GM18873 (cell line): ENCODE data around the gene SLC35F4.

Experiments
- ATAC-seq: cut with Tn5 transposase; IDR thresholded peaks from one replicate; pipeline ENCODE4 v1.9.1; 2021; ENCODE audit warnings: mild to moderate bottlenecking, moderate library complexity, moderate number of reproducible peaks; ENCODE audit not compliant: unreplicated experiment, low FRiP score

Gene SLC35F4

DNA sequence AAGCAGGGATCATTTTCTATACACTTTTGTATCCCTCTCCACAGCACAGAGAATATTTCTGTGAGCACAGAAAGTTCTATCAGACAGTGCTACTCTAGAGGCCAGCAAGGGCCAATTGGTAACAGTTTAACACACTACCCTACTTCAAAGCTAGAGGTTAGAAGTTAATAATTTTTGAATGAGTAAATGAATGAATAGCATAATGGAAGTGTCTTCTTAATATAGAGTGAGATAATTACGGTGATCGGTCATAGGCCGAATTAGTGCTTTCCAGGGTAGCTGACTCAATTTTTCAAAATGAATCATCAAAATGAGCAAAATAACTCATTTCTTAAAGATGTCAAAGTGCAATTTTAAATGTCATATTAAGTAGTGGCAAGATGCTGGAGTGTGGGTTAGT lies 305.2 kb downstream of the SLC35F4 start:
- ATAC-seq, result peak; percentile 92

DNA sequence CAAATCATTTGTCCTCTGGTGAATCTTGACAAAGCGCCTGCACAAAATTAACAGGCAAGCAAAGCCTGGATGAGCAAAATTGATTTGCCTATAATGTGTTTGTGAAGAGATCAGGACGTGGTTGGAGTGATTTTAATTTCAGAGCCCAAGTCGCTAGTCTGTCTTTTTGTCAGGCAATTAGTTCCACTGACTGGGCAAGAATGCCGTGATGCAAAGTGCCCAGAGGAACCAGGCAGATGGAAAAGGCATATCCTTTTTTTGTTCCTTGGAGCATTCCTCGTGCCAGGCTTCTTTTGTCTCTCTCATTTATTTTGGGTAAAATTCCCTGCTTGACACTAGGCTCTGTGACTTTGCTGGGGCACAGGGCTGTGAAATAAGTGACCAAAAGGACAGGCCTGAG lies 306.3 kb downstream of the SLC35F4 start:
- ATAC-seq, result no peak

DNA sequence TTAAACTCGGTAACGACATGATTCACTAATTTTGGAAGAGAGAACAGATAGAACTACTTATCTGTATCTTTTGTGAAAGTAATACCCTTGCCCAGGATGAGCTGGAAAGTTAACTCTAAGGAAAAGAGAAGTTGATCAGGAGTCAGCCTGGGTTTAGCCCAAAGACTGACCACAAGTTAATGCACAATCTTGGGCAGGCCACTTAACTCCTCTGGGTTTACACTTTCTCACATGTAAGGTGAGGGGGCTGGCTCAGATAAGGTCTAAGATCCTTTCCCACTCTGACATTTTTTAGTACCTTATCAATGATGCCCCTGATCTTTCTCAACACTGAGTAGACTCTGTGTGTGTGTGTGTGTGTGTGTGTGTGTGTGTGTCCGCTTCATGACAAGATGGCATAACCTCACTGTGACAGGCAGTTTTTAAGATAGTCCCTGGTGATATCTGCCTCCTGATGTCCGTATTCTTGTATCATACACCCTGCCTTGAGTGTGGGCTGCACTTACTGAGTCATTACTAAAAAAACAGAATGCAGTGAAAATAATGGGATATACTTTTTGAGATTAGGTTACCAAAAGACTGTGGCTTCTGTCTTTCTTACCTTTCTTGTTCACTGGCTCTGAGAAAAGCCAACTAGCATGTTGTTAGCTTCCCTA lies 316.0 kb downstream of the SLC35F4 start:
- no peak for ATAC-seq

DNA sequence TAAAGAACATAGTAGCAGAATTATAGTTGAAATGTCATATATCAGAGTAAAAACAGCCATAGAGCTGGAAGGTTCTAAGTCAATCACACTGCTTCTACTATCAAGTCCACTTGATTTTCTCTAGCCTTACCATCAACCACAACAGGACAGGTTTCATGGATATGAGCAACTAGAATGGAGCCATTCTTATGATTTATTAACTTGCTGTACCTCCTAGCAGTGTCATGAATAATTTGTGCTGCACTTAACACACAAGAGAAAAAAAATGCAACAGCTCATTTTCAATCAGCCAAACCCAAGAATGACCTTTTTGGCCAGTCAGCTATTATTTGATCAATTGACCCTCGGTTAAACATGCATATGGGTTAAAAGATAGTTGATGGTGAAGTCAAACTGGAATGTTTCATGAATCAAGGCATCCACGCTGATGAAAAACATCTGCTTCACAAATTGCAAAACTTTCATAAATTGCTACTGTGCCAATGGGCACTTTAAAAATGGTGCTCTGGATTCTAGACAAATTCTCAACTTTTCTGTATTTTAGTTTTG lies 316.8 kb downstream of the SLC35F4 start:
- no peak for ATAC-seq

DNA sequence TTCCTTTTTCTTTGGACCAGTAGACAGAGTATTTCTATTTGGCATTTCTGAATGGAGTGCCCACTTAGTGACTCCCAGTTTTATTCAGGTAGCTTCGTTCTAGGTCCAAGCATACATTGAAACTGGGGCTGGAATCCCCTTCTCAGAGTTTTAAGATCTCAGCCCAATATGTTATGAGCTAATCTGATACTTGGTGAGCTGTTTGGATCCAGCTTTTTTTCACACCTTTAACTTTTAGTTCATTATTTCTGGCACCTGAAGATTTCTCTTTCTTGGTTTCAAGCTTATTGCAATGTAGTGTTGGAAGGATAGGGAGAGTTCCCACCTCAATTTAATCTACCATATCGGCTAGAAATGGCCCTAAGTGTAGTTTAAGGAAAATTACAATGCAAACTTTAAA lies 318.8 kb downstream of the SLC35F4 start:
- no peak for ATAC-seq

DNA sequence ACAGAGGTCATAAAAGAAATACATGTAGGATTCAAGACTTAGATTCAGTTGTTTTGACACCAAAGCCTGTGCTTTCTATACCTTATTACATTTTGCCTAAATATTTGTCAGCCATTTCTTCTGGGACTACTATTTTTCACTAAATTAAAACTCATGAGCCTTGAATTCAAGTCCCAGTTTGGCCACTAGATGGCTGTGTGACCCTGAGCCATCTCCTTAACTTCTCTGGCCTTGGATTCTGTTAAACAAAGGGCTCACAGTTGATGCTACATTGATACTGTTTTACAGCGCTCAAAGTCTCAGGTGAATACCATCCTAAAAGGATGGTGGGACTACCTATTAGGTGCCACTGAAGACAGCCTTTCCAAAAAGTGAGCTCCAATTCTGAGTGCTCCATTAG lies 332.7 kb downstream of the SLC35F4 start:
- ATAC-seq, result no peak

DNA sequence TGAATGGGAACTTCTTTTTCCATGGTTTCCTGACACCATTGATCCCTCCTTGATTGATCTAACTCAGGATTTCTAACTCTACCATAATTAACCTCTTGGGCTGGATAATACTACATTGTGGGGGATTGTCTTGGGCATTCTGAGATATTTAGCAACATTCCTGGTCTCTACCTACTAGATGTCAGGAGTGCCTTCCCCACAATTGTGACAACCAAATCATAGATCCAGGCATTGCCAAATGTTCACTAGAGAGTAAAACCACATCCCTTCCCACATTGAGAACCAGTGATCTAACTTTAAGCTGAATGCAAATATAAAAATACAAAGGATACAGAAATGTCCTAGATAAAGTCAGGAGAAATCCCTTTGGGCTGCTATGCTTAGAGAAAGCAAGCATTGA lies 335.3 kb downstream of the SLC35F4 start:
- ATAC-seq, result no peak

DNA sequence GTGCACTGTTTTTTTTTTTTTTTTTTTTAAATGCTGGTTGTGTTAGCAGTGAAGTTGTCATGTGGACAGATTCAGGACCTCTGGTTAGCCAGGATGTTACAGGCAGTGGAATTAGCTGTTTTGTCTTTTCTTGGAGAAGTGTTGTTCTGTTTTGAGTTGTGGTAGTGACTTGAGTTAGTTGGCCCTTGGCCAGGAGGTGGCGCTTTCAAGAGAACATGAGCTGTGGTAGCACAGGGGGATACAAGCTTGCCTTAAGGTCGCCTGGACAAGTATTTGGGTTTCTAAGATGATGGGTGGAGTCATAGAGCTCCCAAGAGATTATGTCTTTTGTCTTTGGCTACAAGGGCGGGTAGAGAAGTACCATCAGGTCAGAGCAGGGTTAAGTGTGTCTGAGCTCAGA lies 338.9 kb downstream of the SLC35F4 start:
- ATAC-seq, result no peak

DNA sequence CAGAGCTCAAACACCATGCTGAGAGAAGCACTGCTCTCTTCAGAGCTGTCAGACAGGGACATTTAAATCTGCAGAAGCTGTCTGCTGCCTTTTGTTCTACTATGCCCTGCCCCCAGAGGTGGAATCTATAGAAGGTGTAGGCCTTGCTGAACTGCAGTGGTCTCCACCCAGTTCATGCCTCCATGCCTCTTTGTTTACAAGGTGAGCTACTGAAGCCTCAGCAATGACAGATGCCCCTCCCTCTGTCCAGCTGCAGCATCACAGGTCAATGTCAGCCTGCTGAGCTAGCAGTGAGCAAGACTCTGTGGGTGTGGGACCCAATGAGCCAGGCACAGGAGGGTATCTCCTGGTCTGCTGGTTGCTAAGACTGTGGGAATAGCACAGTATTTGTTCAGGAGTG lies 346.8 kb downstream of the SLC35F4 start:
- no peak for ATAC-seq
